Middle frontal gyrus (tissue), 1 donor: ENCODE measurements around the gene TSPY9.
"Not testable (repeated sequence)": the region's sequence is repeated elsewhere in the genome, so short reads cannot be mapped to it uniquely, and the experiment has no call there.

Experiments used
- DNase-seq: peaks from one replicate; pipeline ENCODE4 v3.0.0-alpha.2; 2015; ENCODE audit warnings: low spot score; ENCODE audit errors: extremely low spot score

TSPY9 gene, protein sequence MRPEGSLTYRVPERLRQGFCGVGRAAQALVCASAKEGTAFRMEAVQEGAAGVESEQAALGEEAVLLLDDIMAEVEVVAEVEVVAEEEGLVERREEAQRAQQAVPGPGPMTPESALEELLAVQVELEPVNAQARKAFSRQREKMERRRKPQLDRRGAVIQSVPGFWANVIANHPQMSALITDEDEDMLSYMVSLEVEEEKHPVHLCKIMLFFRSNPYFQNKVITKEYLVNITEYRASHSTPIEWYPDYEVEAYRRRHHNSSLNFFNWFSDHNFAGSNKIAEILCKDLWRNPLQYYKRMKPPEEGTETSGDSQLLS

GRCh38 chrY:9486967-9487366 is at the start of gene TSPY9:
TSS of gene TSPY9 (plus strand) at chrY:9487267. CDS start at chrY:9487313, 46 bp downstream.
- DNase-seq, result not testable (repeated sequence)

DNA sequence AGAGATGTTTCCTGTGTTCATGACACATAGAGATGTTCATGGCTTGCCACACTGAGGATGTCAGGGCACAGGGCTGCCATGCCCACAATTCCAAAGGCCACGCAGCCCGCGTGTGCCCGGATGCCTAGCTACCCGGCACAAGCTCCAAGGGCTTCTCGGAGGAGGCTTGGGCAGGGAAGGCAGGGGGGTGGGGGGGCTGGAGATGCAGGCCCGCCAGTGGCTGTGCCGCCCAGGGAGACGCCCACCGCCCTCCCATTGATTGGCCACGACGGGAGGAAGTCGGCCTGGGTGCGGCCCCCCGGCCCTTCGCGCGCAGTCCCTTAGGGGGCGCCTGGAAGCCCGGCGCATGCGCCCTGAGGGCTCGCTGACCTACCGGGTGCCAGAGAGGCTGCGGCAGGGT is 20.4 kb upstream of the TSPY9 start, which contains the start of gene TSPY1:
TSS of gene TSPY1 (plus strand) at position 301 of the 400 bp plus-strand sequence. CDS start at position 347, 46 bp downstream.
- DNase-seq, result not testable (repeated sequence)

DNA sequence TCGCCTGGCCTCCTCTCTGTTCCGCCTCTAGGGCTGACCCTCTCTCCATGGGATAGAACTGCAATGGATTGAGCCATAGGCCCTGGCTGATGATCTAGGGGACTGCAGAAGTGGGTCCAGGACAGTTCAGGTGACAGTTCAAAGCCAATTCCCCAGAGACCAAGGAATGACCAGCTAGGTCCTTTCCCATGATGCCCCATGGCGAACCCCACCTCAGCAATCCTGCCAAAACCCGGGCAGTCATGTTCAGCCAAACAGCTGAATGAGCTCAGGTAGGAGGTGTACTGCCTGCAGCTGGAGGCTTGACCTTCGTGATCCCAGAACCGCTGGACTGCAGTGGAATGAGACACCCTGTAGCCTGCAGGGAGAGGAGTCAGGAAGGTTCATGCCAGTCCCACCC is 17.3 kb downstream of the TSPY9 start:
- not testable (repeated sequence) for DNase-seq

DNA sequence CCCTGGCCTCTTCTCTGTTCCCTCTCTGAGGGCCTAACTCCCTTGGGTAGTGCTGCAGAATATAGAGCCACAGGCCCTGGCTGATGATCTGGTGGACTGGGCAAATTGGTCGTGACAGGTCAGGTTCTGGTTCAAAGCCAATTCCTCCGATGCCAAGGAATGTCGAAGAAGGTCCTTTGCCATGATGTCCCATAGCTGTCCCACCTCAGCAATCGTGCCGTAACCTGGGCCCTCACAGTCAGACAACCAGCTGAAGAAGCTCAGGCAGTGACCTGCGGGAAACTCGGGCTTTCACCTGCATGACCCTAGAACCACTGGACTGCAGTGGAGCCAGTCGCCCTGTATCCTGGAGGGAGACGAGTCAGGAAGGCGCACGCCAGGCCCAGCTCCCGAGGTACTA is 29.2 kb downstream of the TSPY9 start:
- not testable (repeated sequence) for DNase-seq

DNA sequence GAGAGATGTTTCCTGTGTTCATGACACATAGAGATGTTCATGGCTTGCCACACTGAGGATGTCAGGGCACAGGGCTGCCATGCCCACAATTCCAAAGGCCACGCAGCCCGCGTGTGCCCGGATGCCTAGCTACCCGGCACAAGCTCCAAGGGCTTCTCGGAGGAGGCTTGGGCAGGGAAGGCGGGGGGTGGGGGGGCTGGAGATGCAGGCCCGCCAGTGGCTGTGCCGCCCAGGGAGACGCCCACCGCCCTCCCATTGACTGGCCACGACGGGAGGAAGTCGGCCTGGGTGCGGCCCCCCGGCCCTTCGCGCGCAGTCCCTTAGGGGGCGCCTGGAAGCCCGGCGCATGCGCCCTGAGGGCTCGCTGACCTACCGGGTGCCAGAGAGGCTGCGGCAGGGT is 40.5 kb downstream of the TSPY9 start, which contains the start of gene TSPY10:
TSS of gene TSPY10 (plus strand) at position 301 of the 400 bp plus-strand sequence. CDS start at position 347, 46 bp downstream.
- not testable (repeated sequence) for DNase-seq
